ENCODE data around the gene HNRNPA3. TPM values are rescaled to one million over a fixed set of nuclear protein-coding genes. Genes with fewer than 3 reads are reported as not detected.

HNRNPA3 gene
- total and polyA plus RNA-seq, 2 donors (not counting 1 experiment from before 2014, with no cell fraction given) = 45.1 to 200 TPM

- H4K20me1 ChIP-seq (ENCODE audit: control insufficient read depth, insufficient read depth, low read length, poor library complexity, severe bottlenecking) = no peaks in the 10 kb centered on the region
- DNase-seq (peak; percentile 84), ATAC-seq (ENCODE audit: low read depth) (peak; percentile 74)
- ChIA-PET POLR2A (interaction anchor here (0.6 to 4.3 kb wide), 8 partner anchors 10 to 167 kb away, joined by 3 to 66 read pairs (median 4); partner anchors contain the start of genes HNRNPA3 and NFE2L2), CTCF (interaction anchor here (0.8 to 7.7 kb wide), 32 partner anchors 10 to 1045 kb away, joined by 3 to 228 read pairs (median 8); partner anchors contain the start of genes AGPS, HNRNPA3 and NFE2L2)
- Mint-ChIP-seq H3K4me3 (peak overlapping the region; percentile 70), H3K27ac (peak overlapping the region; percentile 92), H3K9me3 (ENCODE audit: insufficient read depth) (no peaks in the 10 kb centered on the region), H3K27me3 (no peaks in the 10 kb centered on the region), H3K4me1 (peaks cover 25% of the 10 kb centered on the region)
- H3K36me3 ChIP-seq (replicated peaks in 1 of 2; ENCODE audit: control extremely low read depth in 1 of 2, control insufficient read depth in 1 of 2, extremely low read depth in 1 of 2, insufficient read depth in 2 of 2, low read length in 1 of 2) = no peaks in the 10 kb centered on the region
- H3K27ac ChIP-seq (ENCODE audit: low read length in 2 of 2) = peak overlapping the region; percentile 81 to 90
- TF ChIP-seq EZH2 (IDR thresholded peaks at IDR 0.05; ENCODE audit: borderline replicate concordance, insufficient read depth, low read depth, low read length, poor library complexity, severe bottlenecking) (no peak), CTCF (IDR thresholded peaks at IDR 0.05) (no peak)
- H3K27me3 ChIP-seq (replicated peaks in 1 of 4; ENCODE audit: control extremely low read depth in 1 of 4, control insufficient read depth in 3 of 4, insufficient read depth in 4 of 4, low read length in 3 of 4) = no peaks in the 10 kb centered on the region
- intact Hi-C loops (cut with micrococcal nuclease) = loop anchor here (1.0 to 2.0 kb wide), 2 partner anchors 46 to 387 kb away; partner anchors contain the start of gene HNRNPA3
- H3K4me3 ChIP-seq (ENCODE audit: control extremely low read depth in 1 of 5, extremely low read depth in 1 of 5, insufficient read depth in 1 of 5, low read depth in 2 of 5, low read length in 4 of 5) = peak overlapping the region in 4 of 5 experiments; percentile 18 to 35 (median 31)
- peak overlapping the region; percentile 74 for H3K4me2 ChIP-seq (replicated peaks; ENCODE audit: low read depth, low read length, poor library complexity, severe bottlenecking)
- no peaks in the 10 kb centered on the region for H3K9me3 ChIP-seq (ENCODE audit: control extremely low read depth in 1 of 3, control insufficient read depth in 2 of 3, insufficient read depth in 1 of 3, low read length in 2 of 3)
- H2AFZ ChIP-seq (ENCODE audit: insufficient read depth, low read depth, low read length, poor library complexity, severe bottlenecking) = peak overlapping the region; percentile 81
- no peaks in the 10 kb centered on the region for H3K79me2 ChIP-seq (ENCODE audit: control insufficient read depth, insufficient read depth, low read length)
- peaks cover 19 to 25% of the 10 kb centered on the region in 2 donors for H3K4me1 ChIP-seq (ENCODE audit: control insufficient read depth in 2 of 2, insufficient read depth in 2 of 2, low read length in 2 of 2)
- WGBS (ENCODE audit: insufficient coverage) = 45% methylated on average over 5 of the region's 8 CpGs
- H3K9ac ChIP-seq (ENCODE audit: low read length) = peak overlapping the region; percentile 38
Observed at GRCh38 chr2:177165721-177166711, 46.6 kb upstream of the HNRNPA3 start.

All from B cell (primary cell).